IPS-18a (cell line): Measurements from ENCODE around the gene FSIP2.

Experiments used
- H3K27ac ChIP-seq: one replicate; pipeline ENCODE4 v1.5.1; 2013; ENCODE audit warnings: low read length
- H3K27me3 ChIP-seq: one replicate; pipeline ENCODE4 v1.6.1; 2013; ENCODE audit warnings: mild to moderate bottlenecking, low read length; ENCODE audit not compliant: control insufficient read depth, insufficient read depth
- H3K36me3 ChIP-seq: one replicate; pipeline ENCODE4 v1.6.1; 2013; ENCODE audit warnings: low read depth, low read length; ENCODE audit not compliant: control insufficient read depth
- H3K4me1 ChIP-seq: one replicate; pipeline ENCODE4 v1.6.1; 2013; ENCODE audit warnings: low read depth, low read length; ENCODE audit not compliant: control insufficient read depth
- H3K4me3 ChIP-seq: one replicate; pipeline ENCODE4 v1.5.1; 2013; ENCODE audit warnings: low read length
- H3K9ac ChIP-seq: one replicate; pipeline ENCODE4 v1.6.1; 2013; ENCODE audit warnings: mild to moderate bottlenecking, low read length, moderate library complexity
- H3K9me3 ChIP-seq: one replicate; pipeline ENCODE4 v1.6.1; 2013; ENCODE audit warnings: low read depth, low read length; ENCODE audit not compliant: control insufficient read depth

The FSIP2 gene

GRCh38 chr2:185811580-185811979 is 73.0 kb downstream of the FSIP2 start:
- H3K36me3 ChIP-seq, result no peaks in the 10 kb centered on the region
- no peak overlapping the region for H3K4me3 ChIP-seq
- no peaks in the 10 kb centered on the region for H3K4me1 ChIP-seq
- H3K9ac ChIP-seq, result no peak overlapping the region
- no peaks in the 10 kb centered on the region for H3K27me3 ChIP-seq
- no peak overlapping the region for H3K27ac ChIP-seq
- H3K9me3 ChIP-seq, result peaks cover 5% of the 10 kb centered on the region

DNA sequence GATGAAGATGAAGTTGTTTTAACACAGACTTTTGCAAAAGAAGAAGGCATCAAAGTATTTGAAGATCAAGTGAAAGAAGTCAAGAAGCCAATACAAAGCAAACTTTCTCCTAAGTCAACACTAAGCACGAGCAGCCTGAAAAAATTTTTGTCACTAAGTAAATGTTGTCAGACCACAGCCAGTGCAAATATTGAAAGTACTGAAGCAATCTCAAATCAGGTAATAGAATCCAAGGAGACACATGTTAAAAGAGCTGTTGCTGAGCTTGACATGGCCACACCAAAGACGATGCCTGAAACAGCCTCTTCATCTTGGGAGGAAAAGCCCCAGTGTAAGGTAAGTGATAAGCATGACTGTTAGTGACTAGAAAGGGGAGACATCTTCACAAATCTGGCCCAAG is 75.1 kb downstream of the FSIP2 start:
- no peaks in the 10 kb centered on the region for H3K4me1 ChIP-seq
- peaks cover 3% of the 10 kb centered on the region for H3K9me3 ChIP-seq
- H3K27me3 ChIP-seq, result no peaks in the 10 kb centered on the region
- no peak overlapping the region for H3K9ac ChIP-seq
- H3K27ac ChIP-seq, result no peak overlapping the region
- no peaks in the 10 kb centered on the region for H3K36me3 ChIP-seq
- no peak overlapping the region for H3K4me3 ChIP-seq

DNA sequence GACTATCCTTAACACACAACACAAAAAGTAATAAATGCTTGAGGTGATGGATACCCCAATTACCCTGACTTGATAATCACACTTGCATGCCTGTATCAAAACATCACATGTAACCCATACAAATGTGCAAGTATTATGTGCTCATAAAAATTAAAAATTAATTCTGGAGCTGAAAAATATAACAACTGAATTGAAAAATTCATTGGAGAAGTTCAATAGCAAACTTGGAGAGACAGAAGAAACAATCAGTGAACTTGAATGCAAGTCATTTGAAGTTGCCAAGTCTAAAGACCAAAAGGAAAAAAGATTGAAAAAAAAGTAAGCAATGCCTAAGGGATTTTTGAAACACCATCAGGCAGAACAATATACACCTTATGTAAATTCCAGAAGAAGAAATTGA is 79.4 kb downstream of the FSIP2 start:
- H3K4me3 ChIP-seq, result no peak overlapping the region
- H3K9me3 ChIP-seq, result peaks cover 3% of the 10 kb centered on the region
- no peaks in the 10 kb centered on the region for H3K4me1 ChIP-seq
- no peaks in the 10 kb centered on the region for H3K36me3 ChIP-seq
- no peak overlapping the region for H3K9ac ChIP-seq
- H3K27ac ChIP-seq, result no peak overlapping the region
- H3K27me3 ChIP-seq, result no peaks in the 10 kb centered on the region

GRCh38 chr2:185821467-185821866 is 82.9 kb downstream of the FSIP2 start:
- Histone ChIP-seq H3K4me1 (no peaks in the 10 kb centered on the region), H3K9ac (no peak overlapping the region), H3K36me3 (no peaks in the 10 kb centered on the region), H3K9me3 (peaks cover 3% of the 10 kb centered on the region), H3K4me3 (no peak overlapping the region), H3K27me3 (no peaks in the 10 kb centered on the region), H3K27ac (no peak overlapping the region)

- H3K27me3 ChIP-seq, result no peaks in the 10 kb centered on the region
- no peak overlapping the region for H3K27ac ChIP-seq
- H3K36me3 ChIP-seq, result no peaks in the 10 kb centered on the region
- no peaks in the 10 kb centered on the region for H3K4me1 ChIP-seq
- no peak overlapping the region for H3K9ac ChIP-seq
- H3K4me3 ChIP-seq, result no peak overlapping the region
- no peaks in the 10 kb centered on the region for H3K9me3 ChIP-seq
Measured at GRCh38 chr2:185823773-185824172, 85.2 kb downstream of the FSIP2 start.

DNA sequence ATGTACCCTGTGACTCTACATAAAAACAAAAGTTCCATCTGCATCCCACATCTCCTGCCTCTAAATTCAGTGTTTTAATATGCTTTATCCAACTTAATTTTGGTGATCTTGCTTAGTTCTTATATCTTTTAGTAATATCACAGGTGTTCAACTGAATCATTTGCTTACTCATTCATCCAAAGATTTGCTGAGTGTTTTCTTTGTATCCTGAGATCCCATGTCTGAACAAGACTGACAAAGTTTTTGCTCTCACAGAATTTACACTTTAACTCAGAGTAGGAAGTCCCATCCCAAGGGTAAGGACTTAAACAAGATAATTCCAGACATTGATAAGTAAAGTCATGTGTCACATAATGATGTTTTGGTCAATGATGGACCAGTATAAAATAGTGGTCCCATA is 87.0 kb downstream of the FSIP2 start:
- Histone ChIP-seq H3K4me3 (no peak overlapping the region), H3K9ac (no peak overlapping the region), H3K4me1 (no peaks in the 10 kb centered on the region), H3K27me3 (no peaks in the 10 kb centered on the region), H3K27ac (no peak overlapping the region), H3K36me3 (no peaks in the 10 kb centered on the region), H3K9me3 (no peaks in the 10 kb centered on the region)

GRCh38 chr2:185828326-185828725 is 89.7 kb downstream of the FSIP2 start:
- H3K9ac ChIP-seq, result no peak overlapping the region
- H3K4me1 ChIP-seq, result no peaks in the 10 kb centered on the region
- H3K36me3 ChIP-seq, result no peaks in the 10 kb centered on the region
- no peaks in the 10 kb centered on the region for H3K9me3 ChIP-seq
- no peaks in the 10 kb centered on the region for H3K27me3 ChIP-seq
- H3K4me3 ChIP-seq, result no peak overlapping the region
- no peak overlapping the region for H3K27ac ChIP-seq

- H3K4me1 ChIP-seq, result no peaks in the 10 kb centered on the region
- no peak overlapping the region for H3K27ac ChIP-seq
- H3K9me3 ChIP-seq, result peaks cover 3% of the 10 kb centered on the region
- no peak overlapping the region for H3K4me3 ChIP-seq
- H3K36me3 ChIP-seq, result no peaks in the 10 kb centered on the region
- H3K27me3 ChIP-seq, result no peaks in the 10 kb centered on the region
- no peak overlapping the region for H3K9ac ChIP-seq
Measured at GRCh38 chr2:185833864-185834263, 95.3 kb downstream of the FSIP2 start.

DNA sequence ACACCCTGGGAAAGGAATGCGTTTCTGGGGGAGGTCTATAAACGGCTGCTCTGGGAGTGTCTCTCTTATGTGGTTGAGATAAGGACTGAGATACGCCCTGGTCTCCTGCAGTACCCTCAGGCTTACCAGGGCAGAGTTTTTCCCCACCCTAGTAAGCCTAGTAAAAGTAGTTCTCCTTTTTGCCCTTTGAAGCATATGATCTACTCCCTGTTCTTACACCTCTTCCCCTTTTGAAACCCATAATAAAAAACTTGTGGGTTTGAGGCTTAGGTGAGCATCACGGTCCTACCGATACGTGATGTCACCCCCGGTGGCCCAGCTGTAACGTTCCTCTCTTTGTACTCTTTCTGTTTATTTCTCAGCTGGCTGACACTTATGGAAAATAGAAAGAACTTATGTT is 97.4 kb downstream of the FSIP2 start:
- Histone ChIP-seq H3K36me3 (no peaks in the 10 kb centered on the region), H3K27me3 (no peaks in the 10 kb centered on the region), H3K9me3 (peaks cover 3% of the 10 kb centered on the region), H3K4me3 (no peak overlapping the region), H3K27ac (no peak overlapping the region), H3K9ac (no peak overlapping the region), H3K4me1 (no peaks in the 10 kb centered on the region)

- H3K36me3 ChIP-seq, result no peaks in the 10 kb centered on the region
- H3K9me3 ChIP-seq, result no peaks in the 10 kb centered on the region
- no peaks in the 10 kb centered on the region for H3K4me1 ChIP-seq
- H3K27ac ChIP-seq, result no peak overlapping the region
- H3K9ac ChIP-seq, result no peak overlapping the region
- no peak overlapping the region for H3K4me3 ChIP-seq
- H3K27me3 ChIP-seq, result no peaks in the 10 kb centered on the region
Measured at GRCh38 chr2:185854885-185855284, 116.3 kb downstream of the FSIP2 start.

DNA sequence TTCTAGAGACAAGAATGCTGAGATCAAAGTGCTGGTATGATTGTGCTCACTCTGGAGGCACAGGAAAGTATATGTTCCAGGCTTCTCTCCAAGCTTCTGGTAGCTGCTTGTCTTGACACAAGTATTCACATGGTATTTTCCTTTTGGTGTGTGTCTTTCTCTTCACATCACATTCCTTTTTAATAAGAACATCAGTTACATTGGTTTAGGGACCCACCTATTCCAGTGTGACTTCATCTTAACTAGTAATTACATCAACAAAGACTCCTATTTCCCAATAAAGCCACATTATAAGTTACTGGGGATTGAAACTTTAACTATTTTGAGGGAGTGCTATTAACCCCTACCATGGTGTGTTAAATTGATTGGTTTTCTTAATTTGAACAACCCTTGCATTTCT is 119.1 kb downstream of the FSIP2 start:
- Histone ChIP-seq H3K9me3 (no peaks in the 10 kb centered on the region), H3K9ac (no peak overlapping the region), H3K27ac (no peak overlapping the region), H3K36me3 (no peaks in the 10 kb centered on the region), H3K4me3 (no peak overlapping the region), H3K27me3 (no peaks in the 10 kb centered on the region), H3K4me1 (no peaks in the 10 kb centered on the region)

GRCh38 chr2:185859506-185859905 is 120.9 kb downstream of the FSIP2 start:
- no peaks in the 10 kb centered on the region for H3K4me1 ChIP-seq
- H3K27ac ChIP-seq, result no peak overlapping the region
- no peaks in the 10 kb centered on the region for H3K36me3 ChIP-seq
- H3K4me3 ChIP-seq, result no peak overlapping the region
- H3K27me3 ChIP-seq, result no peaks in the 10 kb centered on the region
- H3K9ac ChIP-seq, result no peak overlapping the region
- H3K9me3 ChIP-seq, result no peaks in the 10 kb centered on the region
